Tibial artery (tissue), 4 donors: ENCODE results near the gene SLC39A11.

Experiments
- DNase-seq, 2 donors: peaks; one replicate each; pipeline ENCODE4 v3.0.0-alpha.2; 2019
- H3K27ac ChIP-seq, 2 donors: fragments of 200-600 bp; sonication (generic) in 1 of 2; 1 replicate in 1 of 2; 2 replicates in 1 of 2; pipeline ENCODE4 v1.5.1; 2018 to 2019; ENCODE audit warnings: mild to moderate bottlenecking in 1 of 2
- H3K27me3 ChIP-seq, 2 donors: fragments of 200-600 bp; sonication (generic) in 1 of 2; one replicate each; pipeline versions ENCODE4 v1.5.1 to v1.6.0; 2016 to 2019
- H3K36me3 ChIP-seq, 3 donors: fragments of 200-600 bp; sonication (generic) in 2 of 3; one replicate each; pipeline ENCODE4 v1.5.1; 2016 to 2019; ENCODE audit warnings: mild to moderate bottlenecking in 2 of 3
- H3K4me1 ChIP-seq, 4 donors: fragments of 200-600 bp; sonication (generic) in 2 of 4; 1 replicate in 3 of 4; 2 replicates in 1 of 4; pipeline ENCODE4 v1.5.1; 2016 to 2019
- H3K4me3 ChIP-seq, 2 donors: fragments of 200-600 bp; sonication (generic) in 1 of 2; 1 replicate in 1 of 2; 2 replicates in 1 of 2; pipeline ENCODE4 v1.5.1; 2018 to 2019; ENCODE audit warnings: mild to moderate bottlenecking in 2 of 2
- H3K9me3 ChIP-seq, 3 donors: fragments of 200-600 bp; sonication (generic) in 1 of 3; one replicate each; pipeline ENCODE4 v1.5.1; 2016 to 2019
- CTCF ChIP-seq, 2 experiments: fragments of 200-600 bp in 1 of 2; fragments of 450-650 bp in 1 of 2; IDR thresholded peaks; one replicate each; pipeline ENCODE4 v1.5.1; 2017 to 2019; ENCODE audit warnings: antibody characterized with exemption in 2 of 2, mild to moderate bottlenecking in 1 of 2, moderate library complexity in 1 of 2
- intact Hi-C: fragments of 100-400 bp; cut with DNase I; formaldehyde crosslinking; loops from one replicate; pipeline ENCODE4 v1.15.0; 2023; ENCODE audit warnings: low total_unique reads

The SLC39A11 gene

GRCh38 chr17:72658675-72659074, 433.8 kb downstream of the SLC39A11 start:
- no peak overlapping the region for H3K4me3 ChIP-seq
- H3K36me3 ChIP-seq, result no peaks in the 10 kb centered on the region
- TF ChIP-seq CTCF (IDR thresholded peaks at IDR 0.05), result no peak
- peaks cover 0 to 6% (median 0%) of the 10 kb centered on the region in 4 donors for H3K4me1 ChIP-seq
- H3K27me3 ChIP-seq, result no peaks in the 10 kb centered on the region
- intact Hi-C loops, result no loop called here
- no peak overlapping the region for H3K27ac ChIP-seq
- H3K9me3 ChIP-seq, result no peaks in the 10 kb centered on the region
- DNase-seq, result no peak

GRCh38 chr17:72657467-72658317, 434.8 kb downstream of the SLC39A11 start:
- Histone ChIP-seq H3K9me3 (no peaks in the 10 kb centered on the region), H3K4me3 (no peak overlapping the region), H3K36me3 (no peaks in the 10 kb centered on the region), H3K27ac (no peak overlapping the region), H3K4me1 (peaks cover 0 to 6% (median 0%) of the 10 kb centered on the region in 4 donors), H3K27me3 (no peaks in the 10 kb centered on the region)
- intact Hi-C loops, result no loop called here
- no peak for DNase-seq
- TF ChIP-seq CTCF (IDR thresholded peaks at IDR 0.05), result no peak

- intact Hi-C loops, result no loop called here
Observed at GRCh38 chr17:72656130-72656763, 436.2 kb downstream of the SLC39A11 start.

GRCh38 chr17:72654706-72655105, 437.8 kb downstream of the SLC39A11 start:
- H3K9me3 ChIP-seq, result no peaks in the 10 kb centered on the region
- H3K4me1 ChIP-seq, result no peaks in the 10 kb centered on the region
- TF ChIP-seq CTCF (IDR thresholded peaks at IDR 0.05), result no peak
- DNase-seq, result no peak
- no peak overlapping the region for H3K27ac ChIP-seq
- intact Hi-C loops, result no loop called here
- H3K36me3 ChIP-seq, result no peaks in the 10 kb centered on the region
- no peak overlapping the region for H3K4me3 ChIP-seq
- H3K27me3 ChIP-seq, result no peaks in the 10 kb centered on the region

More at GRCh38 chr17:72656130-72656763, 436.2 kb downstream of the SLC39A11 start:
- H3K27me3 ChIP-seq, result no peaks in the 10 kb centered on the region
- H3K9me3 ChIP-seq, result no peaks in the 10 kb centered on the region
- no peak for DNase-seq
- no peak for TF ChIP-seq CTCF (IDR thresholded peaks at IDR 0.05)
- no peak overlapping the region for H3K27ac ChIP-seq
- H3K36me3 ChIP-seq, result no peaks in the 10 kb centered on the region
- H3K4me3 ChIP-seq, result no peak overlapping the region
- peaks cover 0 to 1% (median 0%) of the 10 kb centered on the region in 4 donors for H3K4me1 ChIP-seq

GRCh38 chr17:72651988-72652387, 440.5 kb downstream of the SLC39A11 start:
- Histone ChIP-seq H3K9me3 (no peaks in the 10 kb centered on the region), H3K27me3 (no peaks in the 10 kb centered on the region), H3K4me3 (no peak overlapping the region), H3K27ac (no peak overlapping the region), H3K4me1 (no peaks in the 10 kb centered on the region), H3K36me3 (peaks cover 10 to 21% (median 14%) of the 10 kb centered on the region in 3 donors)
- DNase-seq, result no peak
- intact Hi-C loops, result no loop called here
- TF ChIP-seq CTCF (IDR thresholded peaks at IDR 0.05), result no peak
